NB4 (cell line): Measurements from ENCODE around the gene TMEM11.

Experiments used
- POLR2A ChIP-seq: IDR thresholded peaks from 2 replicates; pipeline ENCODE4 v1.6.1; 2011; ENCODE audit warnings: mild to moderate bottlenecking; ENCODE audit not compliant: insufficient read length; ENCODE audit errors: extremely low read depth
- TF ChIP-seq, protein P1 (sequence below): IDR thresholded peaks from one replicate; pipeline ENCODE4 v1.5.1; 2012; ENCODE audit warnings: low read depth, low read length

DNA sequence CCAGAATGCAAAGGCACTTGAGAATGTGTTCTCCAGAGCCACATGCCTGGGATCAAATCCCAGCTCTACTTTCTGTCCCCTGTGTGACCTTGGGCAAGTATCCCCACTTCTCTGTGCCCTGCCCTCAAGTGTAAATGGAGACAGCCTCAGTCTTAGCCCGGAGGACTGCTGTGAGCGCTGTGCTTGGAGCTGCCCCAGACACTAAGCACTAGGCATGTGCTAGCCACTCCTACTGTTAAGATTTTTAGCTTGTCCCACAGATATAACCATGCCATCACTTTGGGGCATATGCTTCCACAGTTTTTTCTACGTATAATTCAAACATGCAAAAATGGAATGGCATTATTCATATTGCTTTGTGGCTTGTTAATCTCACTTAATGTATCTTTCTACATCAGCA, 29.4 kb downstream of the TMEM11 start:
- TF ChIP-seq, protein P1, sequence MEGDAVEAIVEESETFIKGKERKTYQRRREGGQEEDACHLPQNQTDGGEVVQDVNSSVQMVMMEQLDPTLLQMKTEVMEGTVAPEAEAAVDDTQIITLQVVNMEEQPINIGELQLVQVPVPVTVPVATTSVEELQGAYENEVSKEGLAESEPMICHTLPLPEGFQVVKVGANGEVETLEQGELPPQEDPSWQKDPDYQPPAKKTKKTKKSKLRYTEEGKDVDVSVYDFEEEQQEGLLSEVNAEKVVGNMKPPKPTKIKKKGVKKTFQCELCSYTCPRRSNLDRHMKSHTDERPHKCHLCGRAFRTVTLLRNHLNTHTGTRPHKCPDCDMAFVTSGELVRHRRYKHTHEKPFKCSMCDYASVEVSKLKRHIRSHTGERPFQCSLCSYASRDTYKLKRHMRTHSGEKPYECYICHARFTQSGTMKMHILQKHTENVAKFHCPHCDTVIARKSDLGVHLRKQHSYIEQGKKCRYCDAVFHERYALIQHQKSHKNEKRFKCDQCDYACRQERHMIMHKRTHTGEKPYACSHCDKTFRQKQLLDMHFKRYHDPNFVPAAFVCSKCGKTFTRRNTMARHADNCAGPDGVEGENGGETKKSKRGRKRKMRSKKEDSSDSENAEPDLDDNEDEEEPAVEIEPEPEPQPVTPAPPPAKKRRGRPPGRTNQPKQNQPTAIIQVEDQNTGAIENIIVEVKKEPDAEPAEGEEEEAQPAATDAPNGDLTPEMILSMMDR = no peak
- TF ChIP-seq POLR2A = no peak
